ENCODE results near the gene PDLIM4. TPM values are rescaled to one million over a fixed set of nuclear protein-coding genes. Genes with fewer than 3 reads are reported as not detected.

Gene PDLIM4
- total RNA-seq, 1 experiment from 2014 or later: 7.6 TPM

GRCh38 chr5:132289097-132289496 is 31.6 kb downstream of the PDLIM4 start:
- no peaks in the 10 kb centered on the region for H4K20me1 ChIP-seq (ENCODE audit: control insufficient read depth, insufficient read depth, insufficient read length)
- H3K23ac ChIP-seq (ENCODE audit: insufficient read length, low read depth, low read length): no peak overlapping the region
- no peak for TF ChIP-seq CTCF (conservative IDR thresholded peaks at IDR 0.05)
- no peak overlapping the region for H3K18ac ChIP-seq (ENCODE audit: insufficient read length, low read depth, low read length)
- no peak overlapping the region for H3T11ph ChIP-seq (ENCODE audit: low read length)
- no peak overlapping the region for H2BK5ac ChIP-seq (ENCODE audit: insufficient read length, low read length)
- no peak overlapping the region for H3K56ac ChIP-seq (ENCODE audit: insufficient read length, low read depth, low read length)
- H2BK120ac ChIP-seq (ENCODE audit: low read depth, low read length, poor library complexity, severe bottlenecking): no peak overlapping the region
- no peak overlapping the region for H2BK20ac ChIP-seq (ENCODE audit: low read depth, low read length, poor library complexity, severe bottlenecking)
- H3K9ac ChIP-seq (ENCODE audit: extremely low read depth, insufficient read length, low read length): no peak overlapping the region
- H2BK15ac ChIP-seq (ENCODE audit: low read depth, low read length): no peak overlapping the region
- no peak overlapping the region for H4K5ac ChIP-seq (ENCODE audit: insufficient read length, low read depth, low read length)
- no peaks in the 10 kb centered on the region for H3K4me1 ChIP-seq (ENCODE audit: insufficient read depth, low read length)
- H3K27me3 Mint-ChIP-seq (ENCODE audit: low read depth): peaks cover 9% of the 10 kb centered on the region; the same call in 1 of the 2 replicates
- H4K91ac ChIP-seq (ENCODE audit: insufficient read length, low read depth, low read length): no peak overlapping the region
- no peak overlapping the region for H3K27ac Mint-ChIP-seq
- H3K9me3 ChIP-seq (ENCODE audit: control insufficient read depth, low read depth, low read length): no peaks in the 10 kb centered on the region
- no peak overlapping the region for H2BK12ac ChIP-seq (ENCODE audit: insufficient read length, low read depth, low read length)
- no peaks in the 10 kb centered on the region for H3K79me1 ChIP-seq (ENCODE audit: insufficient read depth, low read depth, low read length, poor library complexity, severe bottlenecking)
- H3K79me2 ChIP-seq (ENCODE audit: insufficient read depth, low read length): no peaks in the 10 kb centered on the region
- no peak overlapping the region for H3K4ac ChIP-seq (ENCODE audit: low read depth, low read length)
- no peaks in the 10 kb centered on the region for H3K36me3 Mint-ChIP-seq (ENCODE audit: insufficient read depth in 1 of 3, low read depth in 3 of 3)
- no peak overlapping the region for H3K4me2 ChIP-seq (ENCODE audit: insufficient read depth, insufficient read length, low read length)
- H3K9me3 Mint-ChIP-seq: no peaks in the 10 kb centered on the region
- DNase-seq: no peak
- no peak overlapping the region for H2AFZ ChIP-seq (ENCODE audit: low read length)
- no peak overlapping the region for H3K27ac ChIP-seq (ENCODE audit: insufficient read length, low read depth, low read length)
- H3K23me2 ChIP-seq (ENCODE audit: insufficient read length, low read depth, low read length, poor library complexity, severe bottlenecking): peaks cover 8% of the 10 kb centered on the region
- H3K14ac ChIP-seq (ENCODE audit: insufficient read depth, low read length): no peak overlapping the region
- H3K4me3 Mint-ChIP-seq: no peak overlapping the region
- peaks cover 7% of the 10 kb centered on the region in 2 experiments for H3K4me1 Mint-ChIP-seq
- no CpG with 5 or more reads among the region's 3 CpGs for WGBS (ENCODE audit: extremely low coverage, insufficient read length, low lambda C conversion rate)
- H4K8ac ChIP-seq (replicated peaks; ENCODE audit: insufficient read length, low read depth, low read length): no peak overlapping the region
- H2AK5ac ChIP-seq (ENCODE audit: insufficient read length, low read length): no peak overlapping the region
- H3K27me3 ChIP-seq (ENCODE audit: insufficient read depth, low read length): no peaks in the 10 kb centered on the region

All from H9 (cell line).